GM12878 (cell line): ENCODE data around the gene HDAC5. TPM values are rescaled to one million over a fixed set of nuclear protein-coding genes. Genes with fewer than 3 reads are reported as not detected.

Source experiments
- ATAC-seq: fragments of 200-7000 bp; cut with Tn5 transposase; 3 replicates; pipeline ENCODE4 v1.9.1; 2020; ENCODE audit warnings: mild to moderate bottlenecking, moderate library complexity
- BruUV-seq: library from RNA; stranded (reverse); fragments of 400-500 nt; replicated peaks from 2 replicates; lab custom pipeline; 2021; lab: Mats Ljungman, UMichigan
- CTCF ChIA-PET: fragments of 300-600 bp; sonication (Branson Sonifier 250); formaldehyde crosslinking; extraction: SDS; loops from one replicate; lab custom pipeline; 2021; ENCODE audit warnings: inconsistent platforms; lab: Yijun Ruan, JAX
- POLR2A ChIA-PET: fragments of 350-600 bp; formaldehyde crosslinking; extraction: SDS; loops from one replicate; lab custom pipeline; 2021; ENCODE audit warnings: inconsistent platforms; lab: Charles Lee
- RAD21 ChIA-PET: fragments of 300-600 bp; sonication (Branson Sonifier 250); formaldehyde crosslinking; loops from one replicate; lab custom pipeline; 2023; ENCODE audit warnings: antibody characterized with exemption; ENCODE audit not compliant: unreplicated experiment; lab: Charles Lee
- SMC1A ChIA-PET: fragments of 300-600 bp; sonication (Branson Sonifier 250); formaldehyde crosslinking; loops from one replicate; lab custom pipeline; 2023; ENCODE audit not compliant: unreplicated experiment, uncharacterized antibody; lab: Charles Lee
- DNase-seq: peaks from one replicate; pipeline ENCODE4 v3.0.0-alpha.2; 2011; ENCODE audit warnings: low read depth, low spot score
- FAIRE-seq: peaks from 3 replicates; lab custom pipeline; 2011; peaks lifted over from hg19 to GRCh38; lab: Jason Lieb, UNC
- H2AFZ ChIP-seq: 2 replicates; pipeline ENCODE4 v1.6.0; 2011; ENCODE audit warnings: low read depth, low read length, control low read depth; ENCODE audit not compliant: control insufficient read depth
- H3K27ac ChIP-seq: 2 replicates; pipeline ENCODE4 v1.5.1; 2011; ENCODE audit warnings: control low read depth; ENCODE audit not compliant: control insufficient read depth, insufficient read depth
- H3K27me3 ChIP-seq, 2 experiments: replicated peaks in 1 of 2; 2 replicates each; pipeline versions ENCODE4 v1.6.0 to v1.6.1; 2011; ENCODE audit warnings: low read length in 1 of 2; ENCODE audit not compliant: control insufficient read depth in 2 of 2, insufficient read depth in 2 of 2
- H3K36me3 ChIP-seq, 2 experiments: 2 replicates each; pipeline ENCODE4 v1.5.1; 2011; ENCODE audit warnings: low read length in 1 of 2; ENCODE audit not compliant: control insufficient read depth in 2 of 2, insufficient read depth in 2 of 2
- H3K4me1 ChIP-seq: 2 replicates; pipeline ENCODE4 v1.6.1; 2011; ENCODE audit warnings: mild to moderate bottlenecking, low read length, moderate library complexity, mixed read lengths; ENCODE audit not compliant: control insufficient read depth, insufficient read depth
- H3K4me2 ChIP-seq: 2 replicates; pipeline ENCODE4 v1.6.0; 2011; ENCODE audit warnings: control low read depth; ENCODE audit not compliant: control insufficient read depth, insufficient read depth
- H3K4me3 ChIP-seq: fragments of 200-600 bp; sonication (generic); 2 replicates; pipeline ENCODE4 v1.5.1; 2016
- H3K79me2 ChIP-seq: 2 replicates; pipeline ENCODE4 v1.6.0; 2011; ENCODE audit warnings: low read length; ENCODE audit not compliant: control insufficient read depth, insufficient read depth
- H3K9ac ChIP-seq: 2 replicates; pipeline ENCODE4 v1.8.0; 2011; ENCODE audit warnings: low read length, control low read depth, mixed read lengths; ENCODE audit not compliant: control insufficient read depth, insufficient read depth
- H3K9me3 ChIP-seq: replicated peaks from 3 replicates; pipeline ENCODE4 v1.5.1; 2011; ENCODE audit warnings: mild to moderate bottlenecking, low read length; ENCODE audit not compliant: control insufficient read depth, insufficient read depth
- H4K20me1 ChIP-seq: 2 replicates; pipeline ENCODE4 v1.6.0; 2011; ENCODE audit not compliant: control insufficient read depth, insufficient read depth
- CBX3 ChIP-seq: fragments of 200-600 bp; sonication (generic); IDR thresholded peaks from 2 replicates; pipeline ENCODE4 v1.6.1; 2016; ENCODE audit warnings: low read depth, borderline replicate concordance
- CBX5 ChIP-seq: sonication (generic); IDR thresholded peaks from 2 replicates; pipeline ENCODE4 v1.6.1; 2016; ENCODE audit warnings: low read depth, moderate library complexity, mild to moderate bottlenecking, inconsistent platforms
- CHD4 ChIP-seq: fragments of 200-600 bp; sonication (generic); IDR thresholded peaks from 2 replicates; pipeline ENCODE4 v1.6.1; 2016; ENCODE audit warnings: mild to moderate bottlenecking
- CREB1 ChIP-seq: IDR thresholded peaks from 2 replicates; pipeline ENCODE4 v1.6.1; 2012; ENCODE audit warnings: low read depth, mild to moderate bottlenecking, inconsistent platforms
- ETV6 ChIP-seq, 2 experiments: fragments of 450-650 bp in 1 of 2; IDR thresholded peaks in 1 of 2; conservative IDR thresholded peaks in 1 of 2; 2 replicates each; pipeline ENCODE4 v1.6.1; 2014; ENCODE audit warnings: antibody characterized with exemption in 1 of 2, borderline replicate concordance in 1 of 2, low read depth in 1 of 2, mild to moderate bottlenecking in 1 of 2, moderate library complexity in 1 of 2
- KAT2A ChIP-seq: conservative IDR thresholded peaks from 2 replicates; pipeline ENCODE4 v1.6.1; 2011; ENCODE audit warnings: low read depth, low read length; ENCODE audit not compliant: control insufficient read depth
- KLF5 ChIP-seq: fragments of 450-650 bp; IDR thresholded peaks from 2 replicates; pipeline ENCODE4 v1.6.1; 2014; ENCODE audit warnings: mild to moderate bottlenecking; ENCODE audit not compliant: partially characterized antibody
- MEF2A ChIP-seq: IDR thresholded peaks from 2 replicates; pipeline ENCODE4 v1.6.1; 2011; ENCODE audit warnings: low read depth, mild to moderate bottlenecking, low read length, moderate library complexity; ENCODE audit not compliant: insufficient read depth
- MYC ChIP-seq: IDR thresholded peaks from 2 replicates; pipeline ENCODE4 v1.6.1; 2011; ENCODE audit warnings: mild to moderate bottlenecking, low read length, moderate library complexity, inconsistent platforms; ENCODE audit not compliant: insufficient read depth, insufficient replicate concordance, insufficient read length, severe bottlenecking
- RCOR1 ChIP-seq: conservative IDR thresholded peaks from 2 replicates; pipeline ENCODE4 v1.6.1; 2012; ENCODE audit warnings: low read depth, low read length, improper control_type of control experiment
- SPI1 ChIP-seq: IDR thresholded peaks from 2 replicates; pipeline ENCODE4 v1.6.1; 2011; ENCODE audit warnings: low read depth, mild to moderate bottlenecking, low read length, moderate library complexity, borderline replicate concordance; ENCODE audit not compliant: insufficient read depth
- YBX1 ChIP-seq: fragments of 450-650 bp; IDR thresholded peaks from 2 replicates; pipeline ENCODE4 v1.6.1; 2016; ENCODE audit warnings: antibody characterized with exemption
- ZNF24 ChIP-seq: fragments of 450-650 bp; IDR thresholded peaks from 2 replicates; pipeline ENCODE4 v1.6.1; 2017; ENCODE audit warnings: antibody characterized with exemption, mild to moderate bottlenecking
- WGBS: methylation state at CpG from one replicate; pipeline ENCODE4 v1.1.6; 2016; ENCODE audit warnings: low lambda C conversion rate; ENCODE audit not compliant: insufficient replicate concordance, insufficient coverage; ENCODE audit errors: missing lambda C conversion rate; 5-methylcytosine and 5-hydroxymethylcytosine counted together
- in situ Hi-C: fragments of 300-500 bp; cut with MboI; formaldehyde crosslinking; loops from 9 replicates; pipeline ENCODE4 v1.14.3; 2018; ENCODE audit warnings: mixed read lengths
- intact Hi-C: fragments of 100-400 bp; cut with micrococcal nuclease; formaldehyde crosslinking; loops from one replicate; pipeline ENCODE4 v1.14.2; 2022; ENCODE audit not compliant: unreplicated experiment
- polyA plus RNA-seq, 11 experiments: library from polyadenylated mRNA; depleted of rRNA in 4 of 11; unstranded in 6 of 11; stranded (reverse) in 5 of 11; fragments of >200 nt; fragmentation: Nextera tagmentation in 4 of 11; fragmentation: Illumina TruSeq in 1 of 11; extraction: Ambion mirVana in 4 of 11; extraction: Trizol in 1 of 11; gene quantifications; 1 replicate in 1 of 11; 2 replicates in 10 of 11; pipeline versions ENCODE4 v1.2.1 to v1.2.3, GENCODE V29; 2011 to 2016; ENCODE audit warnings: inconsistent platforms in 2 of 11, missing spikeins in 2 of 11, low read depth in 1 of 11
- total RNA-seq, 4 experiments: library from RNA; depleted of rRNA in 3 of 4; stranded (reverse); fragments of >200 nt in 3 of 4; fragmentation: Illumina TruSeq in 1 of 4; extraction: Trizol in 1 of 4; gene quantifications; 2 replicates each; pipeline versions ENCODE4 v1.2.1 to v1.2.3, GENCODE V29; 2013 to 2021
- TF ChIP-seq, protein P1 (sequence below): fragments of 450-650 bp; IDR thresholded peaks from 2 replicates; pipeline ENCODE4 v1.6.1; 2016; ENCODE audit warnings: mild to moderate bottlenecking, moderate library complexity, borderline replicate concordance
- TF ChIP-seq, protein P2 (sequence below), 3 experiments: IDR thresholded peaks in 2 of 3; conservative IDR thresholded peaks in 1 of 3; 2 replicates each; pipeline ENCODE4 v1.5.1; 2011; ENCODE audit warnings: low read depth in 3 of 3, low read length in 3 of 3, mild to moderate bottlenecking in 3 of 3, control low read depth in 2 of 3, moderate library complexity in 2 of 3, inconsistent platforms in 1 of 3, mixed read lengths in 1 of 3; ENCODE audit not compliant: control insufficient read depth in 2 of 3, insufficient read depth in 1 of 3; ENCODE audit errors: extremely low read depth in 1 of 3

The HDAC5 gene
- total and polyA plus RNA-seq, 10 of the 15 experiments (the other 5 are each of a cell fraction or from before 2014, with no cell fraction given) = 1.1 to 58.0 (median 27.3) TPM

DNA sequence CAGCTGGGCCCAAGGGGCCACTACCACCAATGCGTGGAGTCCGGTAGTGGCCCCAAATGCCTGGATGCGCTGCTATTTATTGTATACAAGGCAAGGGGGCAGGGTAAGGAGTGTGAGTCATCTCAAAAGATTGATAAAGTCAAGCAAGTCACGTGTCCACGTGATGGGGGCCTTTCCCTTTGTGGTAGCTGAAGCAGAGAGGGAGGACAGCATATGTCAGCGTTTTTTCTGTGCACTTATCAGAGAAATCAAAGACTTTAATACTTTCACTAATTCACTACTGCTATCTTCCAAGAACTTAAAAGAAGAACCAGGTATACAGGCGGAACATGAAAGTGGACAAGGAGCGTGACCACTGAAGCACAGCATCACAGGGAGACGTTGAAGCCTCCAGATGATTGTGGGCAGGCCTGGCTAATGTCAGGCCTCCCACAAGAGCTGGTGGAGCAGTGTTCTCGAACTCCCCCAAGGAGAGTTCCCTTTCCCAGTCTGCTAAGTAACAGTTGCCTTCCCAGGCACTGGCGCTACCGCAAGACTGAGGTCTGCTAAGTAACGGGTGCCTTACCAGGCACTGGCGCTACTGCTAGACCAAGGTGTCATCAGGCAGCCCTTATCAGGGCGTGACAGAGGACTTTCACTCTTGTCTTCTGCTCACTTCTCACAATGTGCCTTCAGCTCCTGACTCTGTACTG lies 36.2 kb upstream of the HDAC5 start (continued):
- TF ChIP-seq KLF5 (no peak), YBX1 (no peak), MEF2A (no peak), CBX3 (no peak)
- TF ChIP-seq, protein P1, sequence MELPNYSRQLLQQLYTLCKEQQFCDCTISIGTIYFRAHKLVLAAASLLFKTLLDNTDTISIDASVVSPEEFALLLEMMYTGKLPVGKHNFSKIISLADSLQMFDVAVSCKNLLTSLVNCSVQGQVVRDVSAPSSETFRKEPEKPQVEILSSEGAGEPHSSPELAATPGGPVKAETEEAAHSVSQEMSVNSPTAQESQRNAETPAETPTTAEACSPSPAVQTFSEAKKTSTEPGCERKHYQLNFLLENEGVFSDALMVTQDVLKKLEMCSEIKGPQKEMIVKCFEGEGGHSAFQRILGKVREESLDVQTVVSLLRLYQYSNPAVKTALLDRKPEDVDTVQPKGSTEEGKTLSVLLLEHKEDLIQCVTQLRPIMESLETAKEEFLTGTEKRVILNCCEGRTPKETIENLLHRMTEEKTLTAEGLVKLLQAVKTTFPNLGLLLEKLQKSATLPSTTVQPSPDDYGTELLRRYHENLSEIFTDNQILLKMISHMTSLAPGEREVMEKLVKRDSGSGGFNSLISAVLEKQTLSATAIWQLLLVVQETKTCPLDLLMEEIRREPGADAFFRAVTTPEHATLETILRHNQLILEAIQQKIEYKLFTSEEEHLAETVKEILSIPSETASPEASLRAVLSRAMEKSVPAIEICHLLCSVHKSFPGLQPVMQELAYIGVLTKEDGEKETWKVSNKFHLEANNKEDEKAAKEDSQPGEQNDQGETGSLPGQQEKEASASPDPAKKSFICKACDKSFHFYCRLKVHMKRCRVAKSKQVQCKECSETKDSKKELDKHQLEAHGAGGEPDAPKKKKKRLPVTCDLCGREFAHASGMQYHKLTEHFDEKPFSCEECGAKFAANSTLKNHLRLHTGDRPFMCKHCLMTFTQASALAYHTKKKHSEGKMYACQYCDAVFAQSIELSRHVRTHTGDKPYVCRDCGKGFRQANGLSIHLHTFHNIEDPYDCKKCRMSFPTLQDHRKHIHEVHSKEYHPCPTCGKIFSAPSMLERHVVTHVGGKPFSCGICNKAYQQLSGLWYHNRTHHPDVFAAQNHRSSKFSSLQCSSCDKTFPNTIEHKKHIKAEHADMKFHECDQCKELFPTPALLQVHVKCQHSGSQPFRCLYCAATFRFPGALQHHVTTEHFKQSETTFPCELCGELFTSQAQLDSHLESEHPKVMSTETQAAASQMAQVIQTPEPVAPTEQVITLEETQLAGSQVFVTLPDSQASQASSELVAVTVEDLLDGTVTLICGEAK = no peak

DNA sequence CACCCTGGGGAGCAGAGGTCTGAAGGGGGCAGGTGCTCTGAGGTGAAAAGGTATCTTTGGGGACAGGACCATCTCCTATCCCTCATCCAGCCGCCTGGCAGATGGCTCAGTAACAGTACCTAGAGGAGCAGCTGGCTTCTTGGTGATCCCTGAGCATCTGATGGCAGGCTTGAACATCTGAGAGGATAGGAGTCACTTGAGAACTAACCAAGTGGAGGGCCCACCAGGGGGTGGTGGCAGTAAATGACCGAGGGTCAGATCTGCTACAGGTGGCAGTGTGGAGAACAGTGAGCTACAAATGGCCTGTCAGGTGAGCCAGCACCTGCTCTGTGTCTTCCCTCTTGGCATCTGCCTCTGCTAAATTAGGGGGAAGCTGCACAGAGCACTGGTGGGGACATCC lies 32.0 kb upstream of the HDAC5 start:
- RAD21 ChIA-PET = no interaction called here
- Histone ChIP-seq H3K36me3 (peaks cover 10 to 21% of the 10 kb centered on the region in 2 experiments), H3K4me1 (peaks cover 8% of the 10 kb centered on the region), H4K20me1 (no peaks in the 10 kb centered on the region), H3K27ac (no peak overlapping the region), H3K79me2 (peaks cover 7% of the 10 kb centered on the region), H3K9me3 (no peaks in the 10 kb centered on the region), H3K4me2 (no peak overlapping the region), H3K27me3 (no peaks in the 10 kb centered on the region), H3K9ac (no peak overlapping the region), H3K4me3 (no peak overlapping the region), H2AFZ (no peak overlapping the region)
- SMC1A ChIA-PET = interaction anchor here (0.6 to 1.6 kb wide), 2 partner anchors 13 to 183 kb away, joined by 3 to 5 read pairs; no protein-coding TSS in a partner anchor
- DNase-seq (no peak), FAIRE-seq (no peak), ATAC-seq (no peak)
- 93% methylated on average over 2 of the region's 2 CpGs for WGBS
- intact Hi-C loops = no loop called here
- BruUV-seq = no TSS peak
- CTCF ChIA-PET = interaction anchor here (1.1 to 2.6 kb wide), 2 partner anchors 13 to 277 kb away, joined by 3 to 8 read pairs; no protein-coding TSS in a partner anchor
- in situ Hi-C loops = no loop called here
- POLR2A ChIA-PET = no interaction called here
- TF ChIP-seq CREB1 (no peak), ETV6 (conservative IDR thresholded peaks at IDR 0.05 in 1 of 2, IDR thresholded peaks at IDR 0.05 in 1 of 2; ENCODE audit: borderline replicate concordance in 1 of 2, low read depth in 1 of 2) (no peak), KAT2A (no peak), ZNF24 (no peak), CBX5 (no peak), MYC (no peak), RCOR1 (no peak), SPI1 (no peak), CHD4 (no peak)
- TF ChIP-seq, protein P2, sequence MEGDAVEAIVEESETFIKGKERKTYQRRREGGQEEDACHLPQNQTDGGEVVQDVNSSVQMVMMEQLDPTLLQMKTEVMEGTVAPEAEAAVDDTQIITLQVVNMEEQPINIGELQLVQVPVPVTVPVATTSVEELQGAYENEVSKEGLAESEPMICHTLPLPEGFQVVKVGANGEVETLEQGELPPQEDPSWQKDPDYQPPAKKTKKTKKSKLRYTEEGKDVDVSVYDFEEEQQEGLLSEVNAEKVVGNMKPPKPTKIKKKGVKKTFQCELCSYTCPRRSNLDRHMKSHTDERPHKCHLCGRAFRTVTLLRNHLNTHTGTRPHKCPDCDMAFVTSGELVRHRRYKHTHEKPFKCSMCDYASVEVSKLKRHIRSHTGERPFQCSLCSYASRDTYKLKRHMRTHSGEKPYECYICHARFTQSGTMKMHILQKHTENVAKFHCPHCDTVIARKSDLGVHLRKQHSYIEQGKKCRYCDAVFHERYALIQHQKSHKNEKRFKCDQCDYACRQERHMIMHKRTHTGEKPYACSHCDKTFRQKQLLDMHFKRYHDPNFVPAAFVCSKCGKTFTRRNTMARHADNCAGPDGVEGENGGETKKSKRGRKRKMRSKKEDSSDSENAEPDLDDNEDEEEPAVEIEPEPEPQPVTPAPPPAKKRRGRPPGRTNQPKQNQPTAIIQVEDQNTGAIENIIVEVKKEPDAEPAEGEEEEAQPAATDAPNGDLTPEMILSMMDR (IDR thresholded peaks at IDR 0.05 in 2 of 3, conservative IDR thresholded peaks at IDR 0.05 in 1 of 3; ENCODE audit: control insufficient read depth in 2 of 3, extremely low read depth in 1 of 3, insufficient read depth in 1 of 3, low read depth in 3 of 3, low read length in 3 of 3) = no peak
